SK-N-SH treated with all-trans-retinoic acid at 6 μM for 48 hours (cell line): ENCODE measurements around the gene RNF208.
"Not testable (repeated sequence)": the region's sequence is repeated elsewhere in the genome, so short reads cannot be mapped to it uniquely, and the experiment has no call there.

Source experiments
- ATAC-seq: fragments of 200-7000 bp; cut with Tn5 transposase; 3 replicates; pipeline ENCODE4 v1.9.1; 2020; ENCODE audit warnings: mild to moderate bottlenecking, moderate library complexity
- ARNTL ChIP-seq: fragments of 450-650 bp; formaldehyde crosslinking; IDR thresholded peaks from 2 replicates; pipeline ENCODE4 v1.5.0; 2020; ENCODE audit warnings: low read depth, mild to moderate bottlenecking, moderate library complexity, borderline replicate concordance
- BACH2 ChIP-seq: fragments of 250-450 bp; sonication (Bioruptor Pico); IDR thresholded peaks from 2 replicates; pipeline ENCODE4 v1.9.0; 2021; ENCODE audit warnings: mild to moderate bottlenecking, borderline replicate concordance
- CREB5 ChIP-seq: fragments of 250-450 bp; sonication (Bioruptor Pico); IDR thresholded peaks from 2 replicates; pipeline ENCODE4 v1.5.1; 2020; ENCODE audit warnings: low read depth, mild to moderate bottlenecking, moderate library complexity
- CSDC2 ChIP-seq: fragments of 250-450 bp; sonication (Bioruptor Pico); IDR thresholded peaks from 2 replicates; pipeline ENCODE4 v1.5.0; 2020; ENCODE audit warnings: mild to moderate bottlenecking, moderate library complexity
- ESRRG ChIP-seq: fragments of 250-450 bp; sonication (Bioruptor Pico); IDR thresholded peaks from 2 replicates; pipeline ENCODE4 v1.6.1; 2021; ENCODE audit warnings: mild to moderate bottlenecking
- GLIS3 ChIP-seq: fragments of 250-450 bp; sonication (Bioruptor Pico); IDR thresholded peaks from 2 replicates; pipeline ENCODE4 v1.5.0; 2020; ENCODE audit warnings: mild to moderate bottlenecking, moderate library complexity
- ISL1 ChIP-seq: fragments of 250-450 bp; sonication (Bioruptor Pico); IDR thresholded peaks from 2 replicates; pipeline ENCODE4 v2.1.2; 2022; ENCODE audit warnings: mild to moderate bottlenecking, moderate library complexity
- OSR1 ChIP-seq: fragments of 250-450 bp; sonication (Bioruptor Pico); IDR thresholded peaks from 2 replicates; pipeline ENCODE4 v1.8.0; 2022; ENCODE audit warnings: moderate library complexity, mild to moderate bottlenecking, inconsistent platforms
- PPARA ChIP-seq: fragments of 250-450 bp; sonication (Bioruptor Pico); IDR thresholded peaks from 2 replicates; pipeline ENCODE4 v1.5.0; 2020; ENCODE audit warnings: mild to moderate bottlenecking, borderline replicate concordance
- RARB ChIP-seq: fragments of 250-450 bp; sonication (Bioruptor Pico); IDR thresholded peaks from 2 replicates; pipeline ENCODE4 v1.8.0; 2021; ENCODE audit warnings: mild to moderate bottlenecking, moderate library complexity
- TOX ChIP-seq: fragments of 250-450 bp; sonication (Bioruptor Pico); IDR thresholded peaks from 2 replicates; pipeline ENCODE4 v1.8.0; 2021; ENCODE audit warnings: mild to moderate bottlenecking, moderate library complexity, borderline replicate concordance
- TSHZ2 ChIP-seq: fragments of 250-450 bp; sonication (Bioruptor Pico); IDR thresholded peaks from 2 replicates; pipeline ENCODE4 v1.5.0; 2020; ENCODE audit warnings: mild to moderate bottlenecking, moderate library complexity
- ZC3H10 ChIP-seq: fragments of 250-450 bp; sonication (Bioruptor Pico); IDR thresholded peaks from 2 replicates; pipeline ENCODE4 v1.5.1; 2021; ENCODE audit warnings: mild to moderate bottlenecking, moderate library complexity
- ZFP3 ChIP-seq: fragments of 250-450 bp; sonication (Bioruptor Pico); IDR thresholded peaks from 2 replicates; pipeline ENCODE4 v1.5.0; 2020; ENCODE audit warnings: mild to moderate bottlenecking, moderate library complexity
- ZFP30 ChIP-seq: fragments of 450-650 bp; formaldehyde crosslinking; IDR thresholded peaks from 2 replicates; pipeline ENCODE4 v1.5.0; 2022; ENCODE audit warnings: mild to moderate bottlenecking, moderate library complexity
- ZNF565 ChIP-seq: fragments of 450-650 bp; formaldehyde crosslinking; conservative IDR thresholded peaks from 2 replicates; pipeline ENCODE4 v1.5.0; 2020; ENCODE audit warnings: low read depth, mild to moderate bottlenecking, moderate library complexity
- ZNF70 ChIP-seq: fragments of 450-650 bp; formaldehyde crosslinking; IDR thresholded peaks from 2 replicates; pipeline ENCODE4 v1.5.0; 2020; ENCODE audit warnings: mild to moderate bottlenecking, moderate library complexity
- ZNF8 ChIP-seq: fragments of 450-650 bp; formaldehyde crosslinking; IDR thresholded peaks from 2 replicates; pipeline ENCODE4 v1.5.0; 2020; ENCODE audit warnings: mild to moderate bottlenecking, moderate library complexity

Gene RNF208

DNA sequence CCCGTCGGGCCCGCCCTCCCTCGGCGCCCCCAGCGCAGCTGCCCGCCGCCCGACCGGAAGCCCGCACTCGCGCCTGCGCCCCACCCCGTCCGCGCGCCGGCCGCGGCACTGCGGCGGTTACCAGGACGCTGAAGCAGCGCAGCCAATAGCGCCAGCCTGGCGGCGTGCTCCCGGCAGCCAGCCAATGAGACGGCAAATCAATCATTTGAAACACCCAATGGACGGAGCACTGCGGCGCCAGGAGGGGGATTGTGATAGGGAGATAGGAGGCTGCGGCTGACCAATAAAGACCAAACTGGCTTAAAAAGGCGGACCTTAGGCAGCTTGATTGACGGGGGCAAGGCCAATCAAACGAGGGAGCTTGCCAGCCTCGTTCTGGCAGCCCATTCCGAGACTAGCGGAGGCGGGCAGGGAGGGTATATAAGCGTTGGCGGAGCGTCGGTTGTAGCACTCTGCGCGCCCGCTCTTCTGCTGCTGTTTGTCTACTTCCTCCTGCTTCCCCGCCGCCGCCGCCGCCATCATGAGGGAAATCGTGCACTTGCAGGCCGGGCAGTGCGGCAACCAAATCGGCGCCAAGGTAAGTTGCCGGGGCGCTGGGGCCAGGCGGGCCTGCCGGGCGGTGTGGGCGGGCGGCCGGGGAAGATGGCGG lies 18.9 kb upstream of the RNF208 start, which contains the start of gene TUBB4B:
TUBB4B (plus strand) TSS at position 447 of the 649 bp plus-strand sequence; CDS start at position 521, 74 bp downstream.
- TF ChIP-seq OSR1 (no peak), TSHZ2 (0 out of 2 replicates have a peak, but pooled peaks have one; percentile 28), ZC3H10 (CRISPR knock-in tag) (peak; percentile 84), GLIS3 (0 out of 2 replicates have a peak, but pooled peaks have one; percentile 86)
- peak; percentile 72 for ATAC-seq

DNA sequence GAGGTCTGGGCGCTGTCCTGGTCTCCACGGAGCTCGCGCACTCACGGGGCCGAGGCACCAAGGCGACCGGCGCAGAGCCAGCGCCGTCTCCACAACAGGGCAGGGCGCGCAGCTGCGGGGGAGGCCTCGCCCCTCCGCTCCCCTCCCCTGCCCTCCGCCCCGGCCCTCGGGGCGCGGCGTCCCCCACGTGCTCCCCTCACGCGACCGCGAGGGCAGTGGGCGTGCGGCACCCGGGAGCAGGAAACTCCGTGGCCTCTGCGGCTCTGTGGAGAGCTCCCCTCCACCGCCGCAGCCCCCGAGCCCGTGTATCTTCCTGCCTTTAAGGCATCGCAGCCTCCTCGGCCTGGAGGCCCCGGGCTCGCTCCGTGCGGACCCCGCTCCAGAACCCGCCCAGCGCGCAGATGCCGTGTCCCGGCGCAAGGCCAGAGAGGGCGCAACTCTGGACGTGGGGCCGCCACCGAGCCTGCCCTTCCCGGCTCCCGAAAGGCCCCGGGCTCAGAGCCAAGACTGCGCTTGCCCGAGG lies 18.3 kb upstream of the RNF208 start:
- ATAC-seq = peak; percentile 45
- 0 out of 2 replicates have a peak, but pooled peaks have one; percentile 12 for TF ChIP-seq ZNF8 (CRISPR knock-in tag)
- no peak for TF ChIP-seq TSHZ2
- TF ChIP-seq, all 23 proteins: peak for 1

DNA sequence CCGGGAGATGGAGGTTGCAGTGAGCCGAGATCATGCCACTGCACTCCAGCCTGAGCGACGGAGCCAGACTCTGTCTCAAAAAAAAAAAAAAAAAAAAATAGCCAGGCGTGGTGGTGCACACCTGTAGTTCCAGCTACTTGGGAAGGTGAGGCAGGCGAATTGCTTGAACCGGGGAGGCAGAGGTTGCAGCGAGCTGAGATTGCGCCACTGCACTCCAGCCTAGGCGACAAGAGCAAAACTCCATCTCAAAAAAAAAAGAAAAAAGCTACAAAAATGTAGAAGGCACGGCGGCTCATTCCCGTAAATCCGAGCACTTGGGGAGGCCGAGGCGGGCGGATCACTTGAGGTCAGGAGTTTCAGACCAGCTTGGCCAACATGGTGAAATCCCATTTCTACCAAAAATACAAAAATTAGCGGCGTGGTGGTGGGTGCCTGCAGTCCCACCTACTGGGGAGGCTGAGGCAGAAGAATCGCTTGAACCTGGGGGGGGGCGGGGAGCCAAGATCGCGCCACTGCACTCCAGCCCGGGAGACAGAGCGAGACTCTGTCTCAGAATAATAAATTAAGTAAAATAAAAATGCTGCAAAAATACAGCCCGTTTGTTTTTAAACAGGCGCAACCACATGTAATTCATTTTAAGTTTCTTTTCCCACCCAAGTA lies 17.6 kb upstream of the RNF208 start:
- not testable (repeated sequence) for ATAC-seq

- TF ChIP-seq ZNF70 (CRISPR knock-in tag) = no peak
- TF ChIP-seq ESRRG = no peak
- no peak for TF ChIP-seq CREB5 (CRISPR knock-in tag)
- no peak for TF ChIP-seq CSDC2 (CRISPR knock-in tag)
- no peak for TF ChIP-seq ZNF565 (CRISPR knock-in tag)
- TF ChIP-seq TOX (CRISPR knock-in tag) = no peak
- no peak for TF ChIP-seq ZNF8 (CRISPR knock-in tag)
- TF ChIP-seq ZFP3 (CRISPR knock-in tag) = no peak
- TF ChIP-seq PPARA (CRISPR knock-in tag) = no peak
- no peak for TF ChIP-seq OSR1
- TF ChIP-seq BACH2 = no peak
- no peak for TF ChIP-seq RARB
- TF ChIP-seq ZFP30 (CRISPR knock-in tag) = no peak
- no peak for ATAC-seq
These were observed 16.0 kb upstream of the RNF208 start for GRCh38 chr9:137237759-137238726.

GRCh38 chr9:137236936-137237421 lies 14.9 kb upstream of the RNF208 start:
- no peak for ATAC-seq
- TF ChIP-seq RARB = no peak
- TF ChIP-seq GLIS3 = no peak
- no peak for TF ChIP-seq PPARA (CRISPR knock-in tag)
- TF ChIP-seq TSHZ2 = no peak
- no peak for TF ChIP-seq ISL1
- TF ChIP-seq CSDC2 (CRISPR knock-in tag) = no peak
- no peak for TF ChIP-seq ZNF8 (CRISPR knock-in tag)
- TF ChIP-seq ARNTL = no peak
- no peak for TF ChIP-seq BACH2
- no peak for TF ChIP-seq ZFP3 (CRISPR knock-in tag)
- TF ChIP-seq OSR1 = no peak
- no peak for TF ChIP-seq ESRRG
